Activated naive CD8-positive, alpha-beta T cell treated with anti-CD3 and anti-CD28 coated beads, Interleukin-2, amount 50 U/mL, for 24 hours (primary cell): ENCODE measurements around the gene PALLD.

Source experiments
- ATAC-seq: fragments of 150-1000 bp; cut with Tn5 transposase; one replicate; pipeline ENCODE4 v1.10.0; 2021
- DNase-seq: peaks from one replicate; pipeline ENCODE4 v3.0.0; 2021
- H3K27ac Mint-ChIP-seq: one replicate; pipeline ENCODE4 v1.8.0; 2021; ENCODE audit warnings: mild to moderate bottlenecking, mixed read lengths
- H3K27me3 Mint-ChIP-seq: one replicate; pipeline ENCODE4 v1.8.0; 2021; ENCODE audit warnings: mixed read lengths
- H3K36me3 Mint-ChIP-seq: one replicate; pipeline ENCODE4 v1.8.0; 2021; ENCODE audit warnings: low read depth, mixed read lengths
- H3K4me1 Mint-ChIP-seq: one replicate; pipeline ENCODE4 v1.8.0; 2021; ENCODE audit warnings: mixed read lengths
- H3K4me3 Mint-ChIP-seq: one replicate; pipeline ENCODE4 v1.8.0; 2021; ENCODE audit warnings: mild to moderate bottlenecking, moderate library complexity, mixed read lengths
- H3K9me3 Mint-ChIP-seq: one replicate; pipeline ENCODE4 v1.8.0; 2021; ENCODE audit warnings: mixed read lengths

Gene PALLD

DNA sequence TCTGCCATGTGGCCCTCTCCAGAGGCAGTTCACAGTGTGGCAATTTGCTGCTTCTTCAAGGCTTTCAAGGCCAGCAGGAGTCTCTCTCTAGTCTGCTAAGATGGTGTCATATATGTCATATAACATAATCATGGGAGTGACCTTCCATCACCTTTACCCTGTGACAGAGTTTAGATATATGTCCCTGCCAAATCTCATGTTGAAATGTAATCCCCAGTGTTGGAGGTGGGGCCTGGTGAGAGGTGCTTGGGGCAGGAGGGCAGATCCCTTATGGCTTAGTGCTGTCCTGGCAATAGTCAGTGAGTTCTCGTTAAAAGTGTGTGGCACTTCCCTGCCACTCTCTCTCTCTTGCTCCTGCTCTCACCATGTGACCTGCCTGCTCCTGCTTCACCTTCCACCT is 252.0 kb downstream of the PALLD start:
- Mint-ChIP-seq H3K27ac (no peak overlapping the region), H3K36me3 (no peaks in the 10 kb centered on the region), H3K27me3 (peaks cover 2% of the 10 kb centered on the region), H3K4me3 (no peak overlapping the region), H3K4me1 (no peaks in the 10 kb centered on the region), H3K9me3 (no peaks in the 10 kb centered on the region)
- ATAC-seq (no peak), DNase-seq (no peak)

DNA sequence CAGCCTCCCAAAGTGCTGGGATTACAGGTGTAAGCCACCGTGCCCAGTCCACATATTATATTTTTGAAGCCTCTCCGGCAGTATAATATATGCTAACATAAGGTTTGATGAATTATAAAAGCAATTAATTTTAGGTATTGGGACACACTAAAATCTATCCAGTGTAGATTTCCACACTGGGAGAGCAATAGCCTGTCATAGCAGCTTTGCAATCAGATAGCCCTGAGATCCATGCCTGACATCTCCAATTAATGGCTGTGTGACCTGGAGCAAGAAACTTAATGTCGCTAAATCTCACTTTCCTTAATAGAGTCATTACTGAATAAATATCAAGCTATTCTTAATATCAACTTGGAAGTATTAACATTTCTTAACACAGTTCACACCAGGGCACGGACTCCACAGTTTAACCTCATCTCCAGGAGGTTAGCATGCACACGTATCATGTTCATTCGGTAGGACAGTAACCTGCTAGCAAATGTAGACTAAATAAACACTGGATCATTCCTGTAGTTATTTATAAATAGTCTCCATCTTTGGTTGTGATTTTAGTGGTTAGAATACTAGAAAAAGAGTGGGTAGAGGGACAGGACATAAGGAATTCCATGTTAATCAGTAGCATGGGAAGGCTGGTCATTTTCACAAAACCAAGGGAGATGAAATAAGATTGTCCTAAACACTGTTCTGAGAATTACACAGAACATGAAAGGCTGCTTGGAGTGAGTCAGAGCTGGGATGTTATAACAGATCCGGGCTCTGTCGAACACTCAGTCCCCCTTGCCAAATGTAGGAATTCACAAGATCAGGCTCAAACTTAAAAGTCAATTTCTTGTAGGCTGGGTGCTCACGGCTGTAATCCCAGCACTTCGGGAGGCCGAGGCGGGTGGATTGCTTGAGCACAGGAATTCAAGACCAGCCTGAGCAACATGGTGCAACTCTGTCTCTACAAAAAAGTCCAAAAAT is 254.7 kb downstream of the PALLD start:
- Mint-ChIP-seq H3K27ac (no peak overlapping the region), H3K36me3 (no peaks in the 10 kb centered on the region), H3K9me3 (no peaks in the 10 kb centered on the region), H3K4me3 (no peak overlapping the region), H3K4me1 (no peaks in the 10 kb centered on the region), H3K27me3 (no peaks in the 10 kb centered on the region)
- ATAC-seq (no peak), DNase-seq (no peak)

DNA sequence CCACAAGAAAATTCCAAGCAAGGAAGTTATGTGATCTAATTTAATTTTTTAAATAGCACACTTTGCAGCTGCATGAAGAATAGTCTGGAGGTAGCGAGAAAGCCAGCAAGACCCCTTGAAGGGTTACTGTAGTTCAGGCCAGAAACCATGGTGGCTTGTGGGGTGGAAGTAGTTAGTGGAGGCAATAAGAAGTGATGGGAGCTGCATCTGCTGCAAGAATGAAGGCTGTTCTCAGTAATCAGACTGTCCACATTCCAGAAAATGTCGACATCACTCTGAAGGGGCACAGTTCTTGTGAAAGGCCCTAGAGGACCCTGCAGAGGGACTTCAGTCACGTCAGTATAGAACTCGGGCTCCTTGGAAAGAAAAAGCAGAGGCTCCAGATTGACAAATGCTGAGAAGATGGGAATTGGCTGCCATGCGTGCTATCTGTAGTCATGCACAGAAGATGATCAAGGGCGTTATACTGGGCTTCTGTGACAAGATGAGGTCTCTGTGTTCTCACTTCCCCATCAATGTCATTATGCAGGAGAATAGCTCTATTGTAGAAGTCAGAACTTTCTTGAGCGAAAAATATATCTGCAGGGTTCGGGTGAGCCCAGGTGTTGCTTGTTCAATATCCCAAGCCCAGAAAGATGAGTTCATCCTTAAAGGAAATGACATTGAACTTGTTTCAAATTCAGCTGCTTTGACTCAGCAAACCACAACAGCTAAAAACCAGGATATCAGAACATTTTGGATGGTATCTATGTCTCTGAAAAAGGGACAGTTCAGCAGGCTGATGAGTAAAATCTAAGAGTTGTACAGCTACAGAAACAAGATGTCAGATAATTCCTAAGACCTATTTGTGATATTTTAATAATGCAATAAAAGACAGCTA is 259.0 kb downstream of the PALLD start:
- DNase-seq (no peak), ATAC-seq (no peak)
- H3K4me1 Mint-ChIP-seq: peaks cover 5% of the 10 kb centered on the region
- no peaks in the 10 kb centered on the region for H3K9me3 Mint-ChIP-seq
- H3K4me3 Mint-ChIP-seq: no peak overlapping the region
- H3K27ac Mint-ChIP-seq: no peak overlapping the region
- no peaks in the 10 kb centered on the region for H3K36me3 Mint-ChIP-seq
- H3K27me3 Mint-ChIP-seq: no peaks in the 10 kb centered on the region

DNA sequence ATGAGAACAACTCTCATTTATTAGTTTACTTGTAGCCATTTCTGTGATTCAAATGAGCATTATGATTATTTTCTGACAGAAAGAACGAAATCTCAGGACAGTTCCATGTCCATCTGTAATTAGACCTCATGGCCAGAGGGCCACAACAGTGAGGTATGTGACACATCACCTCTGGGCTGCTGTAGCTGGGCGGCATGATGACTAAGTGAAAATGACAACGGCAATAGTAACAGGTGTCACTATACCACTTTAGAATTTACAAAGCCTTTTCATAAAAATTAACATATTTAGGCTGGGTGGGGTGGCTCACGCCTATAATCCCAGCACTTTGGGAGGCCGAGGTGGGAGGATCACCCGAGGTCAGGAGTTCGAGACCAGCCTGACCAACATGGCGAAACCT is 260.6 kb downstream of the PALLD start:
- DNase-seq (no peak), ATAC-seq (no peak)
- Mint-ChIP-seq H3K27ac (no peak overlapping the region), H3K9me3 (no peaks in the 10 kb centered on the region), H3K4me1 (peaks cover 5% of the 10 kb centered on the region), H3K36me3 (no peaks in the 10 kb centered on the region), H3K4me3 (no peak overlapping the region), H3K27me3 (no peaks in the 10 kb centered on the region)

DNA sequence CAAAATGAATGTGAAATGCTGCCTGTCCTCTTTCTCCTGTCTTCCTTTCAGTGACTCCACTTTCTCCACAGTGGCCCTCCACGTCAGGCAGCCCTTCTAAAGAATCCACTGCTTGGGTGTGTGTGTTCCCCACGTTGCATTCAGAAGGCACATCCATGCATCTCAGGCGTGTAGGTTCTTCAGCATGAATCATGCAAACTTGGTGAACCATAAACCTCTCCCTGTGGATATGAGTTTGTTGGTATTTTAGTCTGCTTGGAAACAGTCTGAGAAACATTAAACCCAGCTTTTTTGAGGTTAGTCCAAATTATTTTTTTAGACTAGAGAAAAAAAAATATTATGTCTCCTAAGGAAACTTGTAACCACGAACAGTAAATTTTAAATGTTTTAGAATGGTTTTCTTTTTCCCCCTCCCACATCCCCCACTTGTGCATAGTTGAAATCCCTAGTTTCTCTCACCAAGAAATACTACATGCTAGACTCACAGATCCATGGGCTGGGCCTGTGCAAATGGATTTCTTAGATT is 261.6 kb downstream of the PALLD start:
- DNase-seq: no peak

DNA sequence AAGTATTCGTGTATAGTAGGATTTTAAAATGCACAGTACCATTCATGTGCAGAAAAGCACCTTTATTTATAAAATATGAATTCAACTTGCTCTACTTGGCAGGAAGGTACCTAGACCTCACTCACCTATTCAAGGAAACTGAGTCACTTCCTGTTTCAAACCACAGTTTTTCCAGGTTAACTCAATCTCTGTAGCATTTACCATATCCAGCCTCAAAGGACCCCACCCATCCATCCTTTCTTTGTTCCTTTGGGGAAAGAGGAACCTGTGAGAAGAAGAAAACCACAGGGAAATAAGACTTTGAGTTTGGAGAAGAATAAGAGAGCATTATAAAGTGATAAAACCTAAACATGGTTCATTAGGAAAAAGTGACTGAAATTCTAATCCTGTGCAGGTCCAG is 262.5 kb downstream of the PALLD start:
- DNase-seq (no peak), ATAC-seq (no peak)
- Mint-ChIP-seq H3K27ac (no peak overlapping the region), H3K9me3 (no peaks in the 10 kb centered on the region), H3K4me3 (no peak overlapping the region), H3K27me3 (no peaks in the 10 kb centered on the region), H3K4me1 (peaks cover 5% of the 10 kb centered on the region), H3K36me3 (no peaks in the 10 kb centered on the region)

More for the DNA sequence above, 261.6 kb downstream of the PALLD start:
- Mint-ChIP-seq H3K9me3 (no peaks in the 10 kb centered on the region), H3K4me3 (no peak overlapping the region), H3K27ac (no peak overlapping the region), H3K36me3 (no peaks in the 10 kb centered on the region), H3K4me1 (peaks cover 5% of the 10 kb centered on the region), H3K27me3 (no peaks in the 10 kb centered on the region)
- ATAC-seq: no peak

DNA sequence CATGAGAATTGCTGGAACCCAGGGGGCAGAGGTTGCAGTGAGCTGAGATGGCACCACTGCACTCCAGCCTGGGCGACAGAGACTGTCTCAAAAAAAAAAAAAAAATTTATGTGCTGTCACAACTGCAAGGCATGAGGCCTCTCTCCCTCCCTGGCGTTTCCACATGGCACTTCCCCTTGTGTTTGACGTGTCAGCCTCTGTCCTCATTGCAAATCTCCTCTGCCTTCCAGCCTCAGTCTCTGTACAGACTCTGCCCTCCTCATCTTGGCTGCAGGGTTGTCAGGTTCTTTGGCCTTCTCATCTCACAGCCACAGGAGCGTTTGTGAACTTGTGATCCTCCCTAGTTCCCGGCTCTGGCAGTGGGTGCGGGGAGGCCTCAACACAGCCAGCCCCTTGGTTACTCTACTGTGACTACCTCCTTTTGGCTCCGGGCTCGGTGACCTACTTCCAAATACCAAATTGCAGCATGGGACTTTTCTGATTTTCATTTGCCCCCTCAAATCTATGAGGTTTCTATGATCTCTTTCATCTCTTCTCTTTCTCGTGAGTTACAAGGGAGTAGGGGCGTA is 263.2 kb downstream of the PALLD start:
- no peaks in the 10 kb centered on the region for H3K36me3 Mint-ChIP-seq
- no peak for ATAC-seq
- H3K4me3 Mint-ChIP-seq: no peak overlapping the region
- H3K27me3 Mint-ChIP-seq: no peaks in the 10 kb centered on the region
- H3K4me1 Mint-ChIP-seq: peaks cover 5% of the 10 kb centered on the region
- H3K9me3 Mint-ChIP-seq: no peaks in the 10 kb centered on the region
- DNase-seq: no peak
- no peak overlapping the region for H3K27ac Mint-ChIP-seq

DNA sequence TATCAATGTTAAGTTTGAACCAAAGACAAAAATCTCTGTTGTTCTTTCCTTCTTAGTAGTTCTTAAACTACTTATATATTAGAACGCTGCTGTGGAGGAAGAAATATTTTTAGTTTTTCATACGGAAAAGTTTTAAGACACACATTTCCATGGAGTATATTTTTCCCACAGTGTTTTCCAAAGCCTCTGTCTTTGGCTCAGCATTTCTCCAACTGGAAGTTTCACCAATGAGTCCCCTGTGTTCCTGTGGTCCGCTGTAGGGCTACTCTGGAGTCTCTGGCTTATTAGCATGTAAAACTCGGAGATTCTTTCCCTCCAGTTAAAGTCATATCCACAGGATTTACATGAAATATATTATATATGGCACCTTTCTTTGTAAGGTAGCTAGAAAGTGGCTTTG is 264.2 kb downstream of the PALLD start:
- Mint-ChIP-seq H3K36me3 (no peaks in the 10 kb centered on the region), H3K9me3 (no peaks in the 10 kb centered on the region), H3K27ac (no peak overlapping the region), H3K4me3 (no peak overlapping the region), H3K27me3 (no peaks in the 10 kb centered on the region), H3K4me1 (peaks cover 5% of the 10 kb centered on the region)
- no peak for DNase-seq
- ATAC-seq: no peak

DNA sequence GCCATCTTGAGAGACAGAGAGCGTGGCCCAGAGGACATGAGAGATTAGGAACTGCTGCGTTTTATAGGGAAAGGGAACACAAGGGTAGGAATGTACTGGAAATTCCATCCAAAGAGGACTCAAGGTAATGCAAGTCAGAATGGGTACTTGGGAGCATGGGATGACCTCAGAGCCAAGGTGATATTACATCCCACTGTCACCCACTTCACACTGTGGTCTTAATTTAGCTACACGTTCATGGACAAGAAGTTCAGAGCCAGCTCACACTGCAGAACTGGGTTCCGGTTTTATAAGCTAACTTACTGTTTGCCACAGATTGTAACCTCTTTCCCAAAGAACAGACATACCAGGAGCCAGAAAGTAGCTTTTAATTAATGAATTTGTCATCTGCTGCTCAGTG is 268.5 kb downstream of the PALLD start:
- H3K27ac Mint-ChIP-seq: no peak overlapping the region
- no peak overlapping the region for H3K4me3 Mint-ChIP-seq
- DNase-seq (no peak), ATAC-seq (no peak)
- peaks cover 2% of the 10 kb centered on the region for H3K27me3 Mint-ChIP-seq
- H3K9me3 Mint-ChIP-seq: no peaks in the 10 kb centered on the region
- H3K4me1 Mint-ChIP-seq: no peaks in the 10 kb centered on the region
- no peaks in the 10 kb centered on the region for H3K36me3 Mint-ChIP-seq

DNA sequence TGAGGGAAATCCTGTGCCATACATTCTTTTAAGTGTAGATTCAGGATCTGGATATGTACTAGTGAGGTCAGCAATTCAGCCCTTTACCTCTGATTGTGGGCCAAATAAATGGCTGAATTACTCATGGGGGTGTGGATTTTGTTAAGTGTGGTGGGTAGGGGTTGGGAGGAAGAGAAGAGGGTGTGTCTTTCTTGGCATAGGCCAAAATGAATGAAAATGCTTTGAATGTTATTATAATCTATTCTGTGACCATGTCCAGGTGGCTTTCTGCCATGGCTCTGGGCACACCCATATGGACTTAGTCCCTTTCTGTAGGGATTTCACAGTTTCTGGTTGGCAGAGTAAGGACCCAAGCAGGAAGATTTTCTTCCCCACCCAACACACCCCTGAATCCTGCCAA is 268.9 kb downstream of the PALLD start:
- ATAC-seq: no peak
- H3K4me3 Mint-ChIP-seq: no peak overlapping the region
- no peaks in the 10 kb centered on the region for H3K9me3 Mint-ChIP-seq
- H3K4me1 Mint-ChIP-seq: no peaks in the 10 kb centered on the region
- no peaks in the 10 kb centered on the region for H3K36me3 Mint-ChIP-seq
- no peak for DNase-seq
- H3K27me3 Mint-ChIP-seq: peaks cover 2% of the 10 kb centered on the region
- no peak overlapping the region for H3K27ac Mint-ChIP-seq

DNA sequence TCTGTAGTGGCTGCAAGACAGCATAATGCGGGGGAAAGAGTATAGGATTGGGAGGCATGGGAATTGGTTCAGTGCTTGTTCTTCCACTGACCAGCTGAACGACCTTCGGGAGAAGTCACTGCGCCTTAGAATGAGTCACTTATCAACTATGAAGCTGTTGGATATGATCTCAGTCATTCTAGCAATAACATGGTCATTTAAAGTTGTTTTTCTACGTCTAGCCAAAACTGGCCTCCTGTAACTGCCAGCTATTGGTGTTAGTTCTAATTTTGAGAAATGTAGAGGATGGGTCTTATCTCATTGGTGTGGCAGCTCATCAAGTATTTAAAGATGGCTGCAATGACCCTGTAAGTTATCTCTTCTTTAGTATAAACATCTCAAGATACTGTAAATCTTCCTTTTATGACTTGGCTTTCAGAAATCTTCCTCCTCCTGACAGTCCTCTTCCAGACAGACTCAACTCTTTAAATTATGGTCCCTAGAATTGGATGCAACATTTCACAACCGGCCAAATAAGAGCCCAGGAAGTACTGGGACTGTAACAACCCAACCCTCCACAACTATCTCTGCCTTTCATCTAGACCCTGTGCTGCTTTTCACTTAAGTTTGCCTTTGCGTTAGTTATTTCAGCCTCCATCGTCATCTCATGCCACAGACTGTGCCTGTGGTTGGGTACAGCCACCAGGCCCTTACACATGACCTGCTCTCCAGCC is 269.9 kb downstream of the PALLD start:
- no peaks in the 10 kb centered on the region for H3K4me1 Mint-ChIP-seq
- H3K36me3 Mint-ChIP-seq: no peaks in the 10 kb centered on the region
- no peaks in the 10 kb centered on the region for H3K9me3 Mint-ChIP-seq
- DNase-seq: no peak
- no peak for ATAC-seq
- no peak overlapping the region for H3K27ac Mint-ChIP-seq
- H3K27me3 Mint-ChIP-seq: peaks cover 2% of the 10 kb centered on the region
- H3K4me3 Mint-ChIP-seq: no peak overlapping the region

DNA sequence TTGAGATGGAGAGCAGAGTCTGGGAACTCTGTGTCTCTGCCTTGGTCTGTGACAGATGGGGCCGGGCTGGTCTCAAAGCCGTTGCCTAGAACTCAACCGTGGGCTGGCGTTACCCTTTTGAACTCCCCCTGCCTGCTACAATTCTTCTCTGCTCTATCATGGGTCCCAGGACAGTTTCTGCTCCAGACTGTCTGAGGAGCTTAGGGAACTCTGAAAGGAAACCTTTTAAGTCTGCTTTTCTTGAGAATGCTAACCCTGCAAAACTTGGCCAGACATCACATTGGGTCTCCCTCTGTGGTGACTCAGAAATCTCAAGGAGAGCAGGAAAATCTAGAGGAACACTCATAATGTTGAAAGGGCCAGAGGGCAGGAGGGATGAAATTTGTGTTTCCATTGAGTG is 272.6 kb downstream of the PALLD start:
- H3K27ac Mint-ChIP-seq: no peak overlapping the region
- H3K36me3 Mint-ChIP-seq: no peaks in the 10 kb centered on the region
- H3K4me3 Mint-ChIP-seq: no peak overlapping the region
- no peaks in the 10 kb centered on the region for H3K9me3 Mint-ChIP-seq
- no peak for ATAC-seq
- no peak for DNase-seq
- peaks cover 4% of the 10 kb centered on the region for H3K27me3 Mint-ChIP-seq
- H3K4me1 Mint-ChIP-seq: no peaks in the 10 kb centered on the region

DNA sequence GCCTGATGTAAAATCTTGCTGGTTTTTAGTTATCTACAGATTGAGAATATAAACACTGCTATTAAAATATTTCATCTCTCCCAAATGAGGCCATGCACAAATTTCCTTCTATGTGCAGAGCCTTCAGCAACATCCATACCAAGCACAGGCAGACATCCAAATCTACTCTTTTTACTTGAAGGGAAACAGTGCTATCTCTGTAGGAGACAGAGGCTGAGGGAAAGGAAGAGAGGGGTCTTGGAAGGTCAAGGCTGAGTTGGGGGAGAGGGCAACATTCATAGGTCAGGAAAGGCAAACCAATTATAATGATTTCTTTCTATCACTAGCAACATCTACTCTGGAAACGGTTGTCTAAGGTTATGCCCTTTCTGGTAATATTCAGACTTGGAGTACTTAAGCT is 273.0 kb downstream of the PALLD start:
- H3K27me3 Mint-ChIP-seq: peaks cover 6% of the 10 kb centered on the region
- ATAC-seq (no peak), DNase-seq (no peak)
- H3K4me3 Mint-ChIP-seq: no peak overlapping the region
- peaks cover 3% of the 10 kb centered on the region for H3K9me3 Mint-ChIP-seq
- H3K4me1 Mint-ChIP-seq: no peaks in the 10 kb centered on the region
- no peak overlapping the region for H3K27ac Mint-ChIP-seq
- H3K36me3 Mint-ChIP-seq: no peaks in the 10 kb centered on the region

DNA sequence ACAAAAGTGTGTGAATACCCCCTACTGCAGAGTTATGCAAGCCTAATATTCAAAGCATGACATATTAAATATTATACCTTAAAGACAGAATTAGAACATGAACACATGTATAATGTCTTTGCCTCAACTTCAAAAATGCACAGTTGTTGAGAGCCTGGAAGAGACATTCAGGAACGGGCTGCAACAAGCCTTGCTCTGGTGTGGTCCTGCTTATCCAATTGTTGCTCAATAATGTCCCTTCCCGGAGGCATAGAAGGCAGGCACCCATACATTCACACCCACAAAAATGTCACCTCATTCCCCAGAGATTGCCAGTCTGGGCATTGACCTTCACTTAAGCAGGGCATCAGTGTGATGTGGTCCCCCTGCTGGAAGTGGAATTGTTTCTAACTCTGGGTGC is 274.4 kb downstream of the PALLD start:
- Mint-ChIP-seq H3K4me1 (no peaks in the 10 kb centered on the region), H3K27me3 (peaks cover 6% of the 10 kb centered on the region), H3K36me3 (no peaks in the 10 kb centered on the region), H3K4me3 (no peak overlapping the region), H3K27ac (no peak overlapping the region), H3K9me3 (peaks cover 11% of the 10 kb centered on the region)
- no peak for ATAC-seq
- no peak for DNase-seq
